ENCODE measurements around the gene C7orf25. TPM values are rescaled to one million over a fixed set of nuclear protein-coding genes. Genes with fewer than 3 reads are reported as not detected.

C7orf25 gene
- 1 to 10 TPM; 3.5 to 9.7 (median 5.9) TPM for total RNA-seq

DNA sequence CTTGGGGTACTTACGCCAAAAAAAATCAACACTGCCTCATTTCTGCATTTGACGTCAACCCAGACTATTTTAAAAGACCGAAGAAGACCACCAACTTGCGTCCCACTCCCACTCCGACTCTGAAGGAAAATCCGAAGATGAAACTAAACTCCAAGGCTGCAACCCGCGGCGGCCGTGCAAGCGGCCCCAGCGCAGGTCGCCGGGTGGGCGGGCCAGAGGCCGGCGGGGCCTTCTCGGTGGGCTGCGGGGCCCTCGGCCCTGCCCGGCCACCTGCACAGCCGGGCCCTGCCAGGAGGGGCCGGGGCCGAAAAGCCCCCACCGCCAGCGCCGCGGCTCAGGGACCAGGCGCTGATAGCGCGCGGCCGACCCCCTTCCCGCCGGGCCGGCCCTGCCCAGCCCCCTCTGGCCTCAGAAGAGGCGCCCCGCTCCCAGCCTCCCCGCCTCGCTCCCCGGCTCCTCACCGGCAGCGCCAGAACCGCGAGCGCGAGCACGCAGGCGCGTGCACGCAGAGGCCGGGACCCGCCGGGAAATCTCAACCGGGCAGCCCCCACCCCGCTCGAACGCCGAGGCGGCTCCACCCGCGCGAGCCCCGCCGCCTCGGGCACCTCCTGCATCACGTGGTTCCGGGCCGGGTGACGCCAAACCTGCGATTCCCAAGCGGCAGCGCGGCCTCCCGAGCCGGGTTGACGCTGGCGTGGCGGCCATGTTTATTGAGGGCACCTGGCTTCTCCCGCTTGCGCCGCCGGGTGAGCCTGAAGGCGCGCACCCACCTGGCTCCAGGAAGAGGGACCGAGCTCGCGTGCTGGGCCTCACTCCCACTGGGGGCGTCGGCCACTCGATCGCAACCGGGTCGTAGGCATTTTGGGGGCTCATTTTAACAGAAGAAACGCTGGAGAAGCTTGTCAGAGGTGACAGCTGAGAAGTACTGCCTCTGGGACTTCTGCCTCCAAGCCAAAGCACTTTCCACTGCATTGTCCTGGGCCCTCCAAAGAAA lies at the start of gene C7orf25:
TSS of gene C7orf25 (minus strand) at position 617 of the 994 bp plus-strand sequence. CDS start 1,170 bp downstream, outside the sequence.
- DNase-seq (ENCODE audit: low spot score in 2 of 2), result peak; percentile 94 to 99
- TF ChIP-seq, protein P1, sequence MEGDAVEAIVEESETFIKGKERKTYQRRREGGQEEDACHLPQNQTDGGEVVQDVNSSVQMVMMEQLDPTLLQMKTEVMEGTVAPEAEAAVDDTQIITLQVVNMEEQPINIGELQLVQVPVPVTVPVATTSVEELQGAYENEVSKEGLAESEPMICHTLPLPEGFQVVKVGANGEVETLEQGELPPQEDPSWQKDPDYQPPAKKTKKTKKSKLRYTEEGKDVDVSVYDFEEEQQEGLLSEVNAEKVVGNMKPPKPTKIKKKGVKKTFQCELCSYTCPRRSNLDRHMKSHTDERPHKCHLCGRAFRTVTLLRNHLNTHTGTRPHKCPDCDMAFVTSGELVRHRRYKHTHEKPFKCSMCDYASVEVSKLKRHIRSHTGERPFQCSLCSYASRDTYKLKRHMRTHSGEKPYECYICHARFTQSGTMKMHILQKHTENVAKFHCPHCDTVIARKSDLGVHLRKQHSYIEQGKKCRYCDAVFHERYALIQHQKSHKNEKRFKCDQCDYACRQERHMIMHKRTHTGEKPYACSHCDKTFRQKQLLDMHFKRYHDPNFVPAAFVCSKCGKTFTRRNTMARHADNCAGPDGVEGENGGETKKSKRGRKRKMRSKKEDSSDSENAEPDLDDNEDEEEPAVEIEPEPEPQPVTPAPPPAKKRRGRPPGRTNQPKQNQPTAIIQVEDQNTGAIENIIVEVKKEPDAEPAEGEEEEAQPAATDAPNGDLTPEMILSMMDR (IDR thresholded peaks at IDR 0.05), result no peak
- TF ChIP-seq POLR2A (IDR thresholded peaks at IDR 0.05), result no peak
- 0 to 1% methylated on average over 13 to 54 of the region's 95 CpGs for WGBS, 2 donors
- H3K4me3 ChIP-seq (ENCODE audit: low read depth, poor library complexity, severe bottlenecking), result peak within 1 kb of the TSS; percentile 86
- intact Hi-C loops (cut with DNase I; ENCODE audit: low total_unique reads), result no loop called here

DNA sequence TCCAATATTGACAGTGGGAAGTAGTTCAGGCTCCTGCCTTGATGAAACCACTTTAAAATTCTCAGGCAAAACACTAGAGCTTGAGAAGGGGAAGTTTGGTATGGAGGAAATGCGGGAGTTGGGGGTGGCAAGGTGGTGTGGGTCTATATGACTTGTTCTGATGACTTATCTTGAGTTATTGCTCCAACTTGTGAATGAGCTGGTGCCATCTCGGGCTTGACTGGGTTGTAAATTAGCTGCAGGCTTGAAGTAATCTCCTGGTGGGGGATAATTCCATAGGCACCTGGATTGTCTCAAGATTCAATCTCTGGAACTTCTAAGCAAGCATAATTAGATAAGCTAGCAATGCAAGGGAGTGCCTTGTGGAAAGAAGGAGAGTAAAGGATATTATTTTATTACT lies 49.3 kb upstream of the C7orf25 start:
- TF ChIP-seq, protein P1 (IDR thresholded peaks at IDR 0.05), result no peak
- no peak for TF ChIP-seq POLR2A (IDR thresholded peaks at IDR 0.05)
- H3K4me3 ChIP-seq (ENCODE audit: low read depth, poor library complexity, severe bottlenecking), result no peak overlapping the region
- DNase-seq (ENCODE audit: low spot score in 2 of 2), result no peak
- WGBS, 2 donors, result 63 to 82% methylated on average over 2 of the region's 2 CpGs
- intact Hi-C loops (cut with DNase I; ENCODE audit: low total_unique reads), result no loop called here

DNA sequence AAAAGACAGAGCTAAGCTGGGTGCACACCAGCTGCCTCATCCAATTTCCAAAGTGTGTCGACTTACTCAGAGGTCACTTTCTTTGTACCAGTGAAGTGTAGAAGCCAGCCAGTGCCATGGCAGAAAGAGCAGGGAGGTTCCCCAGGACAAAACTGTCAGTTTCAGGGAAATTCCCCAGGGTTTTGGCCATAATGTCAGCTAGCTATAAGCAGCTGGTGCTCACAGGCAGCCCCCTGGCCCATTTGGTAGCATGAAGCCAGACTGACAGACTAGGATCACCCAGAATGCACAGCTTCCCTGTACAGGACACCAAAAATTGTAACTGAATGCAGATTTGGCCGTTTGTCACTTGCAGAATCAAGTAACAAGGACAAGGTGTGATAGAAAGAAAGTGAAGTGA lies 48.9 kb upstream of the C7orf25 start:
- no peak for DNase-seq (ENCODE audit: low spot score in 2 of 2)
- H3K4me3 ChIP-seq (ENCODE audit: low read depth, poor library complexity, severe bottlenecking), result no peak overlapping the region
- no peak for TF ChIP-seq POLR2A (IDR thresholded peaks at IDR 0.05)
- TF ChIP-seq, protein P1 (IDR thresholded peaks at IDR 0.05), result no peak
- 66 to 81% methylated on average over 2 of the region's 2 CpGs for WGBS, 2 donors
- intact Hi-C loops (cut with DNase I; ENCODE audit: low total_unique reads), result no loop called here

DNA sequence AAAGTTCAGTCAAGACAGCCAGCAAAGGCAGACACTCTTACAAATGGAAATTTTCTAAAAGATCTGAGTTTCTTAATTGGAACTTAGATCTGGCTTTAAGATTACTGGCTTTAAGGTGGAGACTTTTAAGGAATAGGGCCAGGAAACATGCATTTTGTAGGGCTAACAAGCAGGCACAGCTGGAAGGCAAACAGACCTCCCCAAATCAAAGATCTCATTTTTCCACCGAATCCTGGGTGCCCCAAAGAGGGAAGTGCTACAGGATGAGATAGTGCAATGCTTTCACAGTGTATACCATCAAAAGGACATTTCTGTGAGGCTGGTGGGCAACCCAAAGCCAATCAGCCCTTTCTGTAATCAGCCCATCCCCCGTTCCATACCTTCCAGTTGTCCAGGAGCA lies 47.7 kb upstream of the C7orf25 start:
- no peak for DNase-seq (ENCODE audit: low spot score in 2 of 2)
- WGBS, 2 donors, result 81 to 82% methylated on average over 2 of the region's 2 CpGs
- TF ChIP-seq, protein P1 (IDR thresholded peaks at IDR 0.05), result no peak
- no peak for TF ChIP-seq POLR2A (IDR thresholded peaks at IDR 0.05)
- intact Hi-C loops (cut with DNase I; ENCODE audit: low total_unique reads), result no loop called here
- no peak overlapping the region for H3K4me3 ChIP-seq (ENCODE audit: low read depth, poor library complexity, severe bottlenecking)

DNA sequence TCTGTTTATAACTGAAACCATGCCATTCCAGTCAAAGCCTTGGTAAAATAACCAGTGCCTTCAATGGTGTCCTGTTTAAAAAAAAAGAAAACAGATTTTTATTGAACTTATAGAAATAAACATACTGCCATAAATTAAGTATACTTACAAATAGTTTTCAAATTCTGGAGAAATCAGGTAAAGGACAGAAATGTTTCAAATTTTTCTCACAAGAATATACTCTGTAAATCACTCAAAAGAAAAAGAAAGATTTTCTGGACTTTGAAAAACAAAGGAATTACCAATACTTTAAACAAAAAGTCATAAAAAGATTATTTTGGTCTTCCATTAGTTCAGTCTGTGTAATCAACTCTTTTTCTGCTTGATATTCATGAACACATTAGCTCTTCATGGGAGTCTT lies 44.2 kb upstream of the C7orf25 start:
- DNase-seq (ENCODE audit: low spot score in 2 of 2), result no peak
- no peak overlapping the region for H3K4me3 ChIP-seq (ENCODE audit: low read depth, poor library complexity, severe bottlenecking)
- intact Hi-C loops (cut with DNase I; ENCODE audit: low total_unique reads), result no loop called here
- TF ChIP-seq POLR2A (IDR thresholded peaks at IDR 0.05), result no peak
- TF ChIP-seq, protein P1 (IDR thresholded peaks at IDR 0.05), result no peak

All from lower leg skin (tissue), 4 donors.